Stimulated activated CD8-positive, alpha-beta memory T cell treated with anti-CD3 and anti-CD28 coated beads, Interleukin-7, amount 100 ng/mL, for 24 hours (primary cell): ENCODE measurements around the gene FUT1.

ENCODE experiments used
- DNase-seq: peaks from one replicate; pipeline ENCODE4 v3.0.0-alpha.2; 2020; ENCODE audit warnings: low read depth

FUT1 gene

GRCh38 chr19:48741129-48741999 is 11.1 kb downstream of the FUT1 start:
- no peak for DNase-seq

- DNase-seq: no peak
Measured at GRCh38 chr19:48740164-48740972, 12.1 kb downstream of the FUT1 start, which contains the start of gene RASIP1. Gene RASIP1 (minus strand): TSS chr19:48740610. CDS start chr19:48740282, 328 bp downstream.

- no peak for DNase-seq
Measured at GRCh38 chr19:48739404-48740163, 12.9 kb downstream of the FUT1 start.

- peak; percentile 85 for DNase-seq
Measured at GRCh38 chr19:48738557-48739403, 13.7 kb downstream of the FUT1 start.

GRCh38 chr19:48737360-48737998 is 15.0 kb downstream of the FUT1 start:
- no peak for DNase-seq

- DNase-seq: no peak
Measured at GRCh38 chr19:48735031-48735615, 17.3 kb downstream of the FUT1 start.

GRCh38 chr19:48734625-48735024 is 17.8 kb downstream of the FUT1 start:
- no peak for DNase-seq

GRCh38 chr19:48731452-48731851 is 21.0 kb downstream of the FUT1 start:
- DNase-seq: no peak

GRCh38 chr19:48728911-48729664 is 23.4 kb downstream of the FUT1 start:
- no peak for DNase-seq

GRCh38 chr19:48726556-48726955 is 25.9 kb downstream of the FUT1 start:
- DNase-seq: no peak

- DNase-seq: no peak
Measured at GRCh38 chr19:48724796-48725753, 27.4 kb downstream of the FUT1 start.

GRCh38 chr19:48722196-48722708 is 30.2 kb downstream of the FUT1 start:
- DNase-seq: no peak

- peak; percentile 86 for DNase-seq
Measured at GRCh38 chr19:48720613-48721296, 31.7 kb downstream of the FUT1 start.

- DNase-seq: no peak
Measured at GRCh38 chr19:48720251-48720612, 32.2 kb downstream of the FUT1 start.

GRCh38 chr19:48719263-48720171 is 32.9 kb downstream of the FUT1 start, which contains the start of gene MAMSTR:
Gene MAMSTR (minus strand): TSS chr19:48719725. CDS start chr19:48719031, 694 bp downstream.
- DNase-seq: no peak

- no peak for DNase-seq
Measured at GRCh38 chr19:48718711-48719231, 33.7 kb downstream of the FUT1 start.
